ENCODE results near the gene RELN.

- TF ChIP-seq PATZ1 (CRISPR knock-in tag; IDR thresholded peaks at IDR 0.05; ENCODE audit: borderline replicate concordance): no peak
- no peak for TF ChIP-seq TCF4 (CRISPR knock-in tag; IDR thresholded peaks at IDR 0.05; ENCODE audit: borderline replicate concordance)
- no peak for TF ChIP-seq RARB (CRISPR knock-in tag; IDR thresholded peaks at IDR 0.05)
- no peak for TF ChIP-seq OSR1 (CRISPR knock-in tag; IDR thresholded peaks at IDR 0.05)
- no peak for TF ChIP-seq ZC3H10 (CRISPR knock-in tag; IDR thresholded peaks at IDR 0.05)
- no peak for TF ChIP-seq ISL1 (CRISPR knock-in tag; IDR thresholded peaks at IDR 0.05)
- TF ChIP-seq ESRRG (CRISPR knock-in tag; IDR thresholded peaks at IDR 0.05): no peak
- no peak for TF ChIP-seq BACH2 (CRISPR knock-in tag; IDR thresholded peaks at IDR 0.05; ENCODE audit: borderline replicate concordance)
- TF ChIP-seq POU6F1 (CRISPR knock-in tag; IDR thresholded peaks at IDR 0.05; ENCODE audit: borderline replicate concordance, low read depth): no peak
- TF ChIP-seq TOX (CRISPR knock-in tag; IDR thresholded peaks at IDR 0.05; ENCODE audit: borderline replicate concordance): no peak
- TF ChIP-seq GLIS3 (CRISPR knock-in tag; IDR thresholded peaks at IDR 0.05): no peak
- TF ChIP-seq CSRNP3 (CRISPR knock-in tag; IDR thresholded peaks at IDR 0.05): no peak
- TF ChIP-seq ARNTL (CRISPR knock-in tag; IDR thresholded peaks at IDR 0.05; ENCODE audit: borderline replicate concordance, low read depth): no peak
Measured at GRCh38 chr7:103888603-103889153, 100.8 kb downstream of the RELN start.

All from SK-N-SH treated with all-trans-retinoic acid at 6 μM for 48 hours (cell line).